ENCODE measurements around the gene RAD50. TPM values are rescaled to one million over a fixed set of nuclear protein-coding genes. Genes with fewer than 3 reads are reported as not detected.

RAD50 gene
- total RNA-seq, 2 experiments from 2014 or later, result 39.7 to 51.6 TPM

GRCh38 chr5:132646583-132647266, 89.9 kb downstream of the RAD50 start:
- ATAC-seq, result no peak
- no peaks in the 10 kb centered on the region for H3K27me3 Mint-ChIP-seq
- no peak overlapping the region for H3K27ac Mint-ChIP-seq
- H3K9me3 Mint-ChIP-seq (ENCODE audit: low read depth), result peaks cover 12% of the 10 kb centered on the region
- peaks cover 65% of the 10 kb centered on the region for H3K36me3 Mint-ChIP-seq
- no peak for DNase-seq
- no peak overlapping the region for H3K4me3 Mint-ChIP-seq
- CTCF ChIA-PET, result interaction anchor here (1.5 kb wide), 1 partner anchor 17 kb away, joined by 4 read pairs; no protein-coding TSS in a partner anchor
- H3K4me1 Mint-ChIP-seq, result peaks cover 26% of the 10 kb centered on the region

GRCh38 chr5:132647473-132647872, 90.7 kb downstream of the RAD50 start:
- H3K27ac Mint-ChIP-seq, result no peak overlapping the region

GRCh38 chr5:132648355-132648754, 91.6 kb downstream of the RAD50 start:
- ATAC-seq (no peak), DNase-seq (no peak)
- H3K4me1 Mint-ChIP-seq, result peaks cover 11% of the 10 kb centered on the region
- H3K36me3 Mint-ChIP-seq, result peaks cover 51% of the 10 kb centered on the region
- H3K27me3 Mint-ChIP-seq, result peaks cover under 1% of the 10 kb centered on the region
- no peak overlapping the region for H3K27ac Mint-ChIP-seq
- H3K4me3 Mint-ChIP-seq, result no peak overlapping the region
- CTCF ChIA-PET, result interaction anchor here (1.4 to 1.5 kb wide), 3 partner anchors 10 to 172 kb away, joined by 3 to 4 read pairs (median 3); no protein-coding TSS in a partner anchor
- peaks cover 12% of the 10 kb centered on the region for H3K9me3 Mint-ChIP-seq (ENCODE audit: low read depth)

More at GRCh38 chr5:132647473-132647872, 90.7 kb downstream of the RAD50 start:
- Mint-ChIP-seq H3K4me1 (peaks cover 20% of the 10 kb centered on the region), H3K27me3 (no peaks in the 10 kb centered on the region), H3K9me3 (ENCODE audit: low read depth) (peaks cover 12% of the 10 kb centered on the region), H3K4me3 (no peak overlapping the region), H3K36me3 (peaks cover 60% of the 10 kb centered on the region)
- ATAC-seq (no peak), DNase-seq (no peak)
- CTCF ChIA-PET, result interaction anchor here (1.5 kb wide), 1 partner anchor 17 kb away, joined by 4 read pairs; no protein-coding TSS in a partner anchor

- H3K36me3 Mint-ChIP-seq, result peaks cover 28% of the 10 kb centered on the region
Observed at GRCh38 chr5:132651838-132652469, 95.2 kb downstream of the RAD50 start.

GRCh38 chr5:132653716-132654115, 96.9 kb downstream of the RAD50 start:
- no peak for DNase-seq
- peaks cover 12% of the 10 kb centered on the region for H3K36me3 Mint-ChIP-seq
- no peak overlapping the region for H3K27ac Mint-ChIP-seq
- peaks cover 1% of the 10 kb centered on the region for H3K9me3 Mint-ChIP-seq (ENCODE audit: low read depth)
- no peak overlapping the region for H3K4me3 Mint-ChIP-seq
- CTCF ChIA-PET, result no interaction called here
- peaks cover 26% of the 10 kb centered on the region for H3K4me1 Mint-ChIP-seq
- ATAC-seq, result no peak
- peaks cover 15% of the 10 kb centered on the region for H3K27me3 Mint-ChIP-seq

More at GRCh38 chr5:132651838-132652469, 95.2 kb downstream of the RAD50 start:
- Mint-ChIP-seq H3K4me1 (peaks cover 14% of the 10 kb centered on the region), H3K27me3 (peaks cover 15% of the 10 kb centered on the region), H3K9me3 (ENCODE audit: low read depth) (peaks cover 12% of the 10 kb centered on the region), H3K4me3 (no peak overlapping the region), H3K27ac (no peak overlapping the region)
- ATAC-seq (no peak), DNase-seq (no peak)
- CTCF ChIA-PET, result no interaction called here

GRCh38 chr5:132655821-132656773, 99.3 kb downstream of the RAD50 start:
- peaks cover 33% of the 10 kb centered on the region for H3K4me1 Mint-ChIP-seq
- no peaks in the 10 kb centered on the region for H3K9me3 Mint-ChIP-seq (ENCODE audit: low read depth)
- DNase-seq, result peak; percentile 61
- CTCF ChIA-PET, result no interaction called here
- peak overlapping the region; percentile 69 for H3K27ac Mint-ChIP-seq
- H3K4me3 Mint-ChIP-seq, result peak overlapping the region; percentile 39
- ATAC-seq, result peak; percentile 57
- H3K27me3 Mint-ChIP-seq, result peaks cover 15% of the 10 kb centered on the region
- H3K36me3 Mint-ChIP-seq, result peaks cover 1% of the 10 kb centered on the region

GRCh38 chr5:132656774-132657355, 100.1 kb downstream of the RAD50 start:
- peaks cover 15% of the 10 kb centered on the region for H3K27me3 Mint-ChIP-seq
- H3K9me3 Mint-ChIP-seq (ENCODE audit: low read depth), result no peaks in the 10 kb centered on the region
- CTCF ChIA-PET, result no interaction called here
- no peak for DNase-seq
- peaks cover 1% of the 10 kb centered on the region for H3K36me3 Mint-ChIP-seq
- peak overlapping the region; percentile 39 for H3K4me3 Mint-ChIP-seq
- peaks cover 41% of the 10 kb centered on the region for H3K4me1 Mint-ChIP-seq
- H3K27ac Mint-ChIP-seq, result peak overlapping the region; percentile 69
- ATAC-seq, result peak; percentile 35

GRCh38 chr5:132657676-132658380, 101.1 kb downstream of the RAD50 start, which contains the start of gene IL13:
Gene IL13, plus strand, starts transcription at chr5:132658173. Its CDS starts 14 bp downstream, at chr5:132658187.
- DNase-seq, result no peak
- CTCF ChIA-PET, result interaction anchor here (0.9 to 1.5 kb wide), 3 partner anchors 60 to 162 kb away, joined by 3 to 4 read pairs (median 3); no protein-coding TSS in a partner anchor
- peaks cover 50% of the 10 kb centered on the region for H3K4me1 Mint-ChIP-seq
- no peaks in the 10 kb centered on the region for H3K9me3 Mint-ChIP-seq (ENCODE audit: low read depth)
- peaks cover 15% of the 10 kb centered on the region for H3K27me3 Mint-ChIP-seq
- peak within 1 kb of the TSS; percentile 39 for H3K4me3 Mint-ChIP-seq
- peak within 1 kb of the TSS; percentile 69 for H3K27ac Mint-ChIP-seq
- no peak for ATAC-seq
- H3K36me3 Mint-ChIP-seq, result no peaks in the 10 kb centered on the region

- CTCF ChIA-PET, result interaction anchor here (0.9 to 1.6 kb wide), 5 partner anchors 21 to 178 kb away, joined by 3 to 4 read pairs (median 3); no protein-coding TSS in a partner anchor
- Mint-ChIP-seq H3K4me1 (peaks cover 58% of the 10 kb centered on the region), H3K27ac (no peak overlapping the region), H3K4me3 (no peak overlapping the region), H3K27me3 (peaks cover 12% of the 10 kb centered on the region), H3K9me3 (ENCODE audit: low read depth) (no peaks in the 10 kb centered on the region), H3K36me3 (no peaks in the 10 kb centered on the region)
- ATAC-seq, result no peak
- no peak for DNase-seq
Observed at GRCh38 chr5:132658381-132659302, 101.9 kb downstream of the RAD50 start.

- ATAC-seq (no peak), DNase-seq (no peak)
- Mint-ChIP-seq H3K27me3 (peaks cover 4% of the 10 kb centered on the region), H3K36me3 (no peaks in the 10 kb centered on the region), H3K27ac (no peak overlapping the region), H3K4me1 (peaks cover 65% of the 10 kb centered on the region), H3K9me3 (ENCODE audit: low read depth) (no peaks in the 10 kb centered on the region), H3K4me3 (no peak overlapping the region)
- CTCF ChIA-PET, result interaction anchor here (1.3 to 4.2 kb wide), 5 partner anchors 14 to 133 kb away, joined by 3 to 15 read pairs (median 4); no protein-coding TSS in a partner anchor
Observed at GRCh38 chr5:132659598-132660493, 103.1 kb downstream of the RAD50 start.

All from activated CD8-positive, alpha-beta memory T cell treated with anti-CD3 and anti-CD28 coated beads, Interleukin-2, amount 10 ng/mL, durations not matched to agents 7 days and 5 days (primary cell).